Mammary epithelial cell (primary cell): ENCODE measurements around the gene FARP1.

Experiments used
- CTCF ChIP-seq, 2 donors: IDR thresholded peaks in 1 of 2; conservative IDR thresholded peaks in 1 of 2; 2 replicates each; pipeline ENCODE4 v1.5.1; 2011 to 2012; ENCODE audit warnings: inconsistent platforms in 2 of 2, low read length in 2 of 2, mild to moderate bottlenecking in 2 of 2, control low read depth in 1 of 2, low read depth in 1 of 2; ENCODE audit not compliant: insufficient read depth in 1 of 2; ENCODE audit errors: extremely low read depth in 1 of 2
- EZH2 ChIP-seq: IDR thresholded peaks from 2 replicates; pipeline ENCODE4 v1.6.1; 2012; ENCODE audit warnings: low read length, inconsistent platforms, borderline replicate concordance

- no peak for TF ChIP-seq CTCF (conservative IDR thresholded peaks at IDR 0.05 in 1 of 2, IDR thresholded peaks at IDR 0.05 in 1 of 2; ENCODE audit: extremely low read depth in 1 of 2, insufficient read depth in 1 of 2, low read depth in 1 of 2, low read length in 2 of 2)
- TF ChIP-seq EZH2 = no peak
Observed at GRCh38 chr13:98253526-98253925, 110.6 kb downstream of the FARP1 start.
